ENCODE measurements around the gene KRTAP5-1.

Gene KRTAP5-1

DNA sequence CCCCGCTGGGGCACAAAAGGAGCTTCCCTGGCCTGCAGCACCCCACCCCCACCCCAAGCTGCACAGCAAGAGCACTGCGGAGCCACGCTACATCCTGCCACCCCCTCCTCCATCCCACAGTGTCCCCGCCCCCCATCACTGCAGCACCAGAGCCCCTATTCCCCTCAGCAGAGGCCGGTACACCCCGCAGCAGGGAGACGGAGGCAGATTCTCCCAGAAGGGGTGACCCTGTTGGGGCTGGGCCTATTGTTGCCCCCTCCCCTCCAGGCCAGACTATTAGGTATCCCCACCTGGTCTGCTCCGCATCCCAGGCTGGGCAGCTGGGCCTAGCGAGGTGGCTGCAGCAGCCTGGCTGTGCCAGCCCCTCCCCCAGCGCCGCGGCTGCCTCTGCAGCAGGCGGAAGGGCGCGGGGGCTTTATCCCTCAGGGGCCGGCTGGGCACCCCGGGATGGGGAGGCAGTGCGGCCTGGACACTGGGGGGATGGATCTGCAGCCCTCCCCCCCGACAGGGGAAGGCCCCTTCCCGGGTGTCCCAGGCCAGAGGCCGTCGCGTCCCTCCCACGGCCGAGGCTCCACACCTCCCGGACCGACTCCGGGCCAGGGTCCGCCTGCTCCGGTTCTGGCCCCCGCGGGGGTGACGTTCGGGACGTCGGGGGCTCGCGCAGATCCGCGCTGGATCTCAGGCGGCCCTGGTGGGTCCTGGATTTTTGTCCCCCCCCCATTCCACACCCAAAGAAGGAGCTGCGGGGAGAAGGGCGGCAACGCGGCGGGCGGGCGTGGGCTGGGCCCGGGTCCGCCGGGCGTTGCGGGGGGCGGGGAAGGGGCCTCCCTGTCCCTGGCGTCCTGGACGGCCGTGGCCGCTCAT is 14.0 kb downstream of the KRTAP5-1 start:
- DNase-seq: no peak

DNA sequence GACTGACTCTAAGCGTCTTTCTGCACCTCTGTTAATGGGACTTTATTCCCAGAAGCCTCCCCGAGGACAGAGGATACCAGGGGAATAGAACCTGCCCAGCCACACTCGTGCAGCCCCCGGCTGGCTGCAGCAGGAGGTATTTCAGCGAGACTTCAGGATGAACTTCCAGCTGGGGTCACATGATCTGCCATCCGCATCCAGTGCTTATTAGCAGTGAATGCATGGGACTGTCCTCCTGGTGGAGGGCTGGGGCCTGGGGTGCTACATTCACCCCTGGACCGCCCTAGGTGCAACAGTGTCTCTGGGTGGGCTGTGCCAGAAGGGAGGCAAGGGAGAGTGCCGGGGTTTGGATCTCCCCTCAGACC is 14.6 kb downstream of the KRTAP5-1 start:
- DNase-seq: no peak

- DNase-seq: no peak
These were observed 15.1 kb downstream of the KRTAP5-1 start for GRCh38 chr11:1570001-1570453.

DNA sequence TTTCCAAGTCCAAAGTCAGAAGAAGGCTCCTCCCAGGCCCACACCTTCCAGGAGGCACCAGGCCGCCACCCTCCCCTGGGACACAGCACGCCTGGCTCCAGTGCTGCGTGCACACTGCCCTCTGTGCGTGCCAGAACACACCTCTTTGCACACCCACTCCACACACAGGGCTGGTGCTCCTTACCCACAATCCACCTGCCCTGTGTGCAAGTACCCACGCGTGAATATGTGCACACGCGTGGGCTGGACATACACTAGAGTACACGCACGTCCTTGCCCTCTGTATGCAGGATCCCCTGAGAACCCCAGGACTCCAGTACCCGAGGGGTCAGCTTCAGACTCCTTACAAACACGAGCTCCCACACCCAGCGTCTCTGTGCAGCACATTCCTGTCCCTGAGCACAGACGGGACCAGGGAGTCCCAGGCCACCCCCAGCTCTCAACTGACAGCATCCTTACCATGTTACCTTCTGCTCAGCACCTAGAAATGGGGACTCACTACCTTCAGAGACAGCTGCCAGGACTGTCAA is 15.8 kb downstream of the KRTAP5-1 start:
- DNase-seq: no peak

- no peak for DNase-seq
These were observed 16.6 kb downstream of the KRTAP5-1 start for GRCh38 chr11:1568441-1568911.

- no peak for DNase-seq
These were observed 17.4 kb downstream of the KRTAP5-1 start for GRCh38 chr11:1567721-1568100.

DNA sequence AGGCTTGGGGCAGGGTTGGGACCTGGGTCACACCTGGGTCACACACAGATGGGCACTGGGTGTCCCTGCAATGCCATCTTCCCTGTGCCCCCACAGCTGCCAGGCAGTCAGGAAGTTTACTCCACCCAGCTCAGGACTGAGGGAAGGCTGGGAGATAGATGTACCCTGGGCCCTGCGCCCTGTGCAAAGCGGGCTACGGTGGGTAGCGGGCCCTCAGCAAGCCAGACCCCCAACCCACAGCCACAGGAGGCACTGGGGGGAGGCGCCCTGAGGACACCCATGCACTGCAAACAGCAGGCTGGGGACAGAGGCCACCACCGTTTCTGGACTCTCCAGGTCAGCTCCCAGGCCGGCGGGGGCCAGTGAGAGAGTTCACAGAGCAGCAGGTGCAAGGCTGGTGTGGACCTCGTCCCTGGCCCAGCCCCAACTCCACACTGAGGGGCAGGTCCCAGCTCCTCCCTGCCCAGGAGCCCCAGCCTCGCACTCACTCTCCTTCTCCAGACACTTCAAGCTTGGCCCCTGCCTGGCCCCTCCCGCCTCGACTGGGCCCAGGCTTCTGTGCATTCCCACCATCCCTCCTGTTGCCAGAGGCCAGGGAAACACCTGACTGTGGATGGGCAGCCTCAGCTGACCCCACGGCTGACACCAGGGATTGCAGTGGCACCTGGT is 17.9 kb downstream of the KRTAP5-1 start:
- DNase-seq: no peak

DNA sequence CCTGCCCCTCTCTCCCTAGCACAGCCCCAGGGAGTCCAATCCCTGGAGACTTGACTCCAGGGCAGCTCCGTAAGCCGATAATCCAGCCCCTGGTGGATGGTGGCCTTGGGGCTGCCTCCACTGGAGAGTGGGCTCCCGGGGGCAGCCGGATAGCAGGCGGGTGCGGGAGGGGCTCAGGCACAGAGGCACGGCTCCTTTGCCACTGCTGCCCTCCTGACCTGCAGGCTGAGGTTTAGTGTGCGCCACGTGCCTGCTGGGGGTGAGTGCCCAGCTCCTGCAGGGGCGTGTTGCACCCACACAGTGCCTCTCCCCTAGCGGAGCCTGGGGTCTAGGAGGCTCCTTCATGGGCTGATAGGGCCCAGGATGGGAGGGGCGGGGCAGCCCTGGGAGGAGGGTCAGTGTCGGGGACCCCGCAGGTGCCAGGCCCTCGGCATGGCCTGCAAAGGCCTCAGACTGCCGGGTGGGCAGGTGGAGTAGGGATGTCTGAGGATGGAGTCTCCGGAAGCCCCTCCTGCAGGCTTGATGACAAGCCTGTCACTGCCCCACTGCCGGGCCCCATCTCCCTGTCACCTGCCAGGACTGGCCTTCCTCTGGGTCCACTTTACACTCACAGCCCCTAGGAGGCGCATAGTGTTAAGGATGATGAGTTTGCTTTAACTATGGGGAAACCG is 18.6 kb downstream of the KRTAP5-1 start:
- DNase-seq: no peak

- DNase-seq: no peak
These were observed 19.2 kb downstream of the KRTAP5-1 start for GRCh38 chr11:1565904-1566247.

DNA sequence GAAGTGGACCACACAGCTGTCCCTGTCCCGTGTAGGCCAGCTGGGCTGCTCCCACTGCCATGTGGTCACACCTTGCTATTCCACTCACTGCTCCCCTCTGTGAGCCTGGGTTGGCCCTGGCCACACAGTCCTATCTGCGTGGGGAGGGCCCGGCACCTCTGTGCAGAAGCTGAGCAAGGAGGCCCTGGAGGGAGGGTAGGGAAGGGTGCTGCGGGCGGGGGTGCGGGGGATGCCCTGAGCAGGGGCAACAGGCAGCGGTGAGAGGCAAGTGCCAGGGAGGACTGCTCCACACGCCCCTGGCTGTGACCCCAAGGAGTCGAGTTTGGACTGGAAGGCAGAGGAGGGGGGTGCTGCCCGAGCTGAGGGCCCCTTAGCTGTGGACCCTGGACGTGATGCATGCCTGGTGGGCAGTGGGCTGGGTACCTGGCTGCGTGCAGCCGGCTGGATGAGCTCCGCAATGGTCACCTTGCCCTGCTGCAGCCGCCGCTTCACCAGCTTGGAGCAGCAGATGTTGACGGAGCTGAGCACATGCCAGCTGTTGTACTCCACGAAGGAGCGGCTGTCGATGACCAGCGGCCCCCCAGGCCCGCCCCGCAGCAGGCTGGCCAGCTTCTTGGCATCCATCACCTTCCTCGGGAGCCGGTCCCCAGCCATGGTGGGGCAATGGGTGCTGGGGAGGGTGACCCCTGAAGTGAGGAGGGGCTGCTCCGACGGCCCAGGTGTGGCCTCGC is 19.7 kb downstream of the KRTAP5-1 start:
- no peak for DNase-seq

DNA sequence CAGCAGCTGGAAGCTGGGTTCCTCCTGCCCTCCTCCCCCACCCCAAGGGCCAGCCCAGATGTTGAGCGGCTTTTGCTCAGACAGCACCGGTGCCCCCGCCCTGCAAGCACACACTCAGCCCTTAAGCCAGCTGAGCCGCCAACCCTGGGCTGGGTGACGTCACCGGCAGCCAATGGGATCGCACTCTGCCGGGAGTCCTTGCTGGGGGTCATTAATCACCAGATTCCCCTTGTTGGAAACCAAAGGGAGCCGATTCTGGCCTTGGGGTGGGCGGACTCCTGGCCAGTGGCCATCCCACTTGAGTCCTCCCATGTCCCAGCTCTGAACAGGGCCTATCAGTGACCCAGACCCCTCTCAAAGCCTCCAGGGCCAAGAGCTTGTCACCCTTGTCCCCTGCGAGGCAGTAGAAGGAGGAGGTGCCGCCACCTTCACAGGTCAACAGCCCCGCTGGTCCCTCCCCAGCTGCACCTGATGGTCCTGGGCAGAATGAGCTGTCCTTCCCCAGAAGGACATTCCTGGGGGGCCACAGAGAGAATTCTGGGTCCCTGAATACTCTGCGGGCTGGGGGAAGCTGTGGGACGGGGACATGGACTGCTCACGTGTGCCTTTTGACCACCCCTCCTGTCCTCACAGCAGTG is 20.4 kb downstream of the KRTAP5-1 start:
- no peak for DNase-seq

DNA sequence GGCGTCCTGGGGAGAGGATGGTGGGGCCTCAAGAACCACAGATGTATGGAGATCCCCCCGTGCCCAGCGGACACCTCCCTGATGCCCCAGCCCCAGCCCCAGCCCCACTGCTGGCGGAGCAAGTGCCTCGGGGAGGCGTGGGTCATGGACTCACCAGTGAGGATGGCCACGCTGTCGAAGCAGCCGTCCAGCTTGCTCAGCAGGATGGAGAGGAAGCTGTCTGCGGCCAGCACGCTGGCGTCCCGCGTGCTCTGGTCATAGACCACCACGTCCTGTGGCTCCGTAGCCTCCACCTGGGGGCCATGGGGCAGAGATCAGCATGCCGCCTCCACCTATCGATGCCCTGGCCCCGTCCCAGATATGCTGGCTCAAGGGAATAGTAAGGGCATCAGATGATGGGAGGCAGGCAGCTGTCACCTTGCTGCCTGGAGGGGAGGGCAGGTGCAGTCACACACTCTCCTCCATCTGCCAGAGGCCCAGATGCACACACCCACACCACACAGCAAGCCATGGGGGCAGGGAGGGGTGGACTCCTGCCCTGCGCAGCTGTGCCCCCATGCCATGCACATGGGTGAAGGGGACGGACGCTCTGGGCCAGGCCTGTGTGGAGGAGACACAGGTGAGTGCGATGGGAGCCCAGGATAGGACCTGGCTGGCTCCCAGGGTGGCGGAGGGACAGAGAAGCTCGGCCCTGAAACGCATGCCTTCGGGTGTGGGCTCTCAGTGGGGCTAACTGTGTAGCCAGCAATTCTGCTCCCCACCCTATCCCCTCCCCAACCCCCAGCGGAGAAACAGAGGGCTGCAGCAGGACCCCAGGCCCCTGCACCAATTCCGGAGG is 21.2 kb downstream of the KRTAP5-1 start:
- no peak for DNase-seq

GRCh38 chr11:1563149-1563638 is 21.9 kb downstream of the KRTAP5-1 start:
- DNase-seq: no peak

DNA sequence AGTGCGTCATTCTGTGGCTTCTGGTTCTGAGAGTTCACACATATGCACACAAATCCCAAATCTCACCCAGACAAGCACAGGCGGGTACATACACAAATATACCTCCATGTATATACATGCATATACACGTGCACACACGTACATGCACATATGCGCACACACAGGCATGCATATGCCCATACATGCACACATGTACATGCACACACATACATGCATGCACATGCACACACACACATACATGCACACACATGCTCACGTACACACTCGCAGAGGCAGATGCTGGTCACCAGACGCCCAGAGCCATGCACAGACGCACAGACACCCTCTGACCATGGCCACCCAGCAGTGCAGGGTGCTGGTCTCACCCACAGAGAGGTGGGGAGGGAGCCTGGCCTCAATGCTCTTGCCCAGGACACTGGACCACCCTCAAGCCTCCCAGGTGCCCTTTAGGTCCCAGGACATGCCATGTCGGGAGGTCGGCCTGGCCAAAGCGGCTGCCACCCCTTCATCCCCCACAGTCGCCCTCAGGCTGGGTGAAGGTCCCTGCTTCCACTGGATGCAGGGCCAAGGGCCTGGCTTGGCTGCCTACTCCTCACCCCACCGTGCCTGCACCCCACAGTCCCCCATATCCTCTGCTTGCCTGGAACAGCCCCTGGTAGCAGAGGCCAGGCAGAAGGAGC is 22.5 kb downstream of the KRTAP5-1 start:
- DNase-seq: no peak

- no peak for DNase-seq
These were observed 23.1 kb downstream of the KRTAP5-1 start for GRCh38 chr11:1561955-1562354.

- DNase-seq: no peak
These were observed 23.8 kb downstream of the KRTAP5-1 start for GRCh38 chr11:1561266-1561665.

GRCh38 chr11:1560649-1561251 is 24.3 kb downstream of the KRTAP5-1 start:
- DNase-seq: no peak

DNA sequence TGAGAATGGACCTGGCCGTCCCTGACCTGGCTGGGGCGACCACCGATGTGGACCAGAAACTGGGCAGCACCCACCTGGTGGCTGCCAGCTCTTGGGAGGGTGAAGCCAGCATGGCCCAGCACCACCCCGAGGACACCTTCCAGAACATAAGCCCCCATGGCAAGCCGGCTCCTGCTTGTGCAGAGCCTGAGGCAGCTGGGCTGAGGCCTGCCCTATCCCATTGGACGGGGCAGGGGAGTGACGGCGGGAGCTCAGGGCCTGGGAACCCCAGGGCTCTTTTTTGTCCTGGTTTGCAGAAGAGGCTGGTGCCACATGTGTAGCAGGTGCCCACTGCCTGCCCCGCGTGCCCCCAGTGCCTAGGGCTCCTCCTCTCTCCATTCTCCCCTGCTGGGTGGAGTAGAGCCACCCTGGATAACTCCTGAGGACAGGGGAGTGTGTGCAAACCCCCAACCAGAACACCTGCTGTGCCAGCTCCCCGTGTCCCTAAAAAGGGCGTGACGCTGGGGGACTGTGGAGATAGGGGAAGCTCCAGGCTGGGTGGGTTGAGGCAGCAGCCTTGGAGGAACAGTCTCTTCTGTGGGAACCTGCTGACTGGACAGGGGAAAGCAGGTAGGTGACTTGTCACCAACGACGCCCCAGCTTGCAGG is 25.0 kb downstream of the KRTAP5-1 start:
- DNase-seq: no peak

DNA sequence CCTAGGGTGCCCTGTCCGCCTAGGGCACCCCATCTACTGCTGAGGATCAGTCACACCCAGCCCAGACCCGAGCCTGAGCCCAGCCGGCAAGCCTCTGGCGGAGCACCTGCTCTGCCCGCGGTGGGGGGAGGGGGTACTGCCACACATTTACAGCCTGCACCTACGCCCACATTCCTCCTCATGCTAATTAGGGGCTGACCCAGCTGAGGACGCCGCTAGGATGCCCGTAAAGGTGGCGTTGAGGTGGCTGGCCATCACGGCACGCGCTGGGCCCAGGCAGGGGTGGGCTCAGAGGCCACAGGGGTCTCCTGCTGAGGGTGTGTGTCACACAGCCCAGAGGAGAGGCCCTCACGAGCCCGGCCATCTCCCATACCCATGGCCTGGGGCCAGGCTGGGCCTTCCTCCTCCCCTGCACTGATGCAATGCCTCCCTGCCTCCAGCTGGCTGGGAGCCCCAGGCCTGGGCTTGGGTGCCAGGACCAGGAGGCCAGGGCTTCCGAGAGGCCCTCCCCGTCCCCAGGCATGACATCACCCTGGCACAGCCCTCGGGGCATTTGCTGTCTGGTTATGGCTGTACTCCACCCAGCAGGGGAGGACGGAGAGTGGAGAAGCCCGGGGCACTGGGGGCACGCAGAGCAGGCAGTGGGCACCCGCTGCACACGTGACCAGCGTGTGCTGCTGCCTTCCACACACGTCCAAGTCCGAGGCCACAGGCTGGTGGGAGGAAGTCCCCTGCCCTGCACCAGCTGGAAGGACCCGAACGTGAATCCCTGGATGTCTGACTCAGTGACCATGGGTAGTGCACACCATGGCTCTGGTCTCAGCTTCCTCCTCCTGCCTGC is 25.8 kb downstream of the KRTAP5-1 start:
- DNase-seq: no peak

All from stimulated activated CD4-positive, alpha-beta T cell treated with anti-CD3 and anti-CD28 coated beads, Interleukin-12 subunit alpha, Interleukin-12 subunit beta, amount 100 ng/mL, for 4 hours (primary cell).